ENCODE results near the gene SYNPO2. TPM values are rescaled to one million over a fixed set of nuclear protein-coding genes. Genes with fewer than 3 reads are reported as not detected.

SYNPO2 gene
- total RNA-seq, 2 experiments from 2014 or later = 0.13 to 0.18 TPM

- Mint-ChIP-seq H3K27ac (no peak overlapping the region), H3K4me3 (no peak overlapping the region), H3K36me3 (ENCODE audit: low read depth) (no peaks in the 10 kb centered on the region), H3K27me3 (peaks cover 3% of the 10 kb centered on the region), H3K9me3 (no peaks in the 10 kb centered on the region), H3K4me1 (ENCODE audit: low read depth) (no peaks in the 10 kb centered on the region)
- ATAC-seq = no peak
- intact Hi-C loops (cut with micrococcal nuclease) = no loop called here
- POLR2A ChIA-PET = no interaction called here
- DNase-seq = no peak
- CTCF ChIA-PET = interaction anchor here (1.2 kb wide), 1 partner anchor 12 kb away, joined by 3 read pairs; no protein-coding TSS in a partner anchor
- TF ChIP-seq CTCF (IDR thresholded peaks at IDR 0.05) = no peak
These were observed 103.0 kb downstream of the SYNPO2 start for GRCh38 chr4:118991686-118992085.

- POLR2A ChIA-PET = no interaction called here
- CTCF ChIA-PET = no interaction called here
- intact Hi-C loops (cut with micrococcal nuclease) = no loop called here
- Mint-ChIP-seq H3K4me1 (ENCODE audit: low read depth) (no peaks in the 10 kb centered on the region), H3K9me3 (no peaks in the 10 kb centered on the region), H3K27me3 (peaks cover 3% of the 10 kb centered on the region), H3K36me3 (ENCODE audit: low read depth) (no peaks in the 10 kb centered on the region), H3K4me3 (no peak overlapping the region), H3K27ac (no peak overlapping the region)
- no peak for TF ChIP-seq CTCF (IDR thresholded peaks at IDR 0.05)
- ATAC-seq = no peak
- no peak for DNase-seq
These were observed 103.5 kb downstream of the SYNPO2 start for GRCh38 chr4:118992149-118992548.

GRCh38 chr4:118993333-118993732 lies 104.7 kb downstream of the SYNPO2 start:
- Mint-ChIP-seq H3K27ac (no peak overlapping the region), H3K4me1 (ENCODE audit: low read depth) (no peaks in the 10 kb centered on the region), H3K9me3 (no peaks in the 10 kb centered on the region), H3K36me3 (ENCODE audit: low read depth) (no peaks in the 10 kb centered on the region), H3K27me3 (peaks cover 3% of the 10 kb centered on the region), H3K4me3 (no peak overlapping the region)
- ATAC-seq (no peak), DNase-seq (no peak)
- intact Hi-C loops (cut with micrococcal nuclease) = no loop called here
- TF ChIP-seq CTCF (IDR thresholded peaks at IDR 0.05) = no peak
- ChIA-PET CTCF (interaction anchor here (0.8 to 3.0 kb wide), 2 partner anchors 11 to 12 kb away, joined by 3 to 8 read pairs; no protein-coding TSS in a partner anchor), POLR2A (no interaction called here)

GRCh38 chr4:118994030-118994429 lies 105.4 kb downstream of the SYNPO2 start:
- H3K4me1 Mint-ChIP-seq (ENCODE audit: low read depth) = no peaks in the 10 kb centered on the region
- CTCF ChIA-PET = interaction anchor here (3.0 kb wide), 1 partner anchor 13 kb away, joined by 8 read pairs; no protein-coding TSS in a partner anchor
- DNase-seq = no peak
- ATAC-seq = no peak
- H3K9me3 Mint-ChIP-seq = no peaks in the 10 kb centered on the region
- intact Hi-C loops (cut with micrococcal nuclease) = no loop called here
- POLR2A ChIA-PET = interaction anchor here (0.7 kb wide), 1 partner anchor 143 kb away, joined by 4 read pairs; no protein-coding TSS in a partner anchor
- no peak overlapping the region for H3K4me3 Mint-ChIP-seq
- no peak overlapping the region for H3K27ac Mint-ChIP-seq
- H3K27me3 Mint-ChIP-seq = peaks cover 3% of the 10 kb centered on the region
- no peak for TF ChIP-seq CTCF (IDR thresholded peaks at IDR 0.05)
- H3K36me3 Mint-ChIP-seq (ENCODE audit: low read depth) = no peaks in the 10 kb centered on the region

- Mint-ChIP-seq H3K27me3 (peaks cover 3% of the 10 kb centered on the region), H3K4me1 (ENCODE audit: low read depth) (no peaks in the 10 kb centered on the region), H3K27ac (no peak overlapping the region), H3K4me3 (no peak overlapping the region), H3K9me3 (no peaks in the 10 kb centered on the region), H3K36me3 (ENCODE audit: low read depth) (no peaks in the 10 kb centered on the region)
- ChIA-PET POLR2A (no interaction called here), CTCF (interaction anchor here (3.0 kb wide), 1 partner anchor 15 kb away, joined by 8 read pairs; no protein-coding TSS in a partner anchor)
- no peak for TF ChIP-seq CTCF (IDR thresholded peaks at IDR 0.05)
- ATAC-seq = no peak
- intact Hi-C loops (cut with micrococcal nuclease) = no loop called here
- DNase-seq = no peak
These were observed 107.2 kb downstream of the SYNPO2 start for GRCh38 chr4:118995693-118996391.
